Stimulated activated CD8-positive, alpha-beta memory T cell treated with anti-CD3 and anti-CD28 coated beads, Interleukin-7, amount 100 ng/mL, for 48 hours (primary cell): Measurements from ENCODE around the gene ELL.

Experiments used
- DNase-seq, 2 donors: peaks; one replicate each; pipeline ENCODE4 v3.0.0-alpha.2; 2020; ENCODE audit warnings: low read depth in 1 of 2; ENCODE audit errors: extremely low read depth in 1 of 2

The ELL gene

GRCh38 chr19:18449552-18449951 lies 72.3 kb downstream of the ELL start:
- DNase-seq, result no peak

DNA sequence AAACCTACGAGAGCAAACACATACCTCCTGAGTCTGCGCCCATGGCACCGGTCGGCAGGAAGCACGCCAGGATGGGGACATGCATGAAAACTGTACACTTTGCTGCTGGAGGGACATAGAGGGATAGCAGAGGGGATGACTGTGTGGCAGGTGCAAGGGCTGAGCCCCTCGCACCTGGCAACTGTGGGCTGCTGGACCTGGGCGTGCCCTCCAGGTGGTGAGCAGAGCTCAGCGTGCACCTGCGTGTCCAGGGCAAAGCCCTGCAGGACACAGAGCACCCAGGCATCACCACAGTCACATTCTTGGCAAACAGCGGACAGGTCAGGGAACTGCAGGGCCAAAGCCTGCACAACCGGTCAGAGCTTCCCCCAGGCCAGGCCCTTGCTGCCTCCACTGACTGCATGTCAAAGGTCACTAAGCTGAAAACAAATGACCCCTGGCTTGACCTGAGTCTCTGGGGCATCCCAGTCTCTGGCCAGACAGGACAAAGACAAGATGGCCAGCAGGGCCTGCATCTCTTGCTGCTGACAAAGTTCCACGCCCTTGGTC lies 75.0 kb downstream of the ELL start:
- no peak for DNase-seq

GRCh38 chr19:18446145-18446810 lies 75.6 kb downstream of the ELL start:
- DNase-seq, result no peak

DNA sequence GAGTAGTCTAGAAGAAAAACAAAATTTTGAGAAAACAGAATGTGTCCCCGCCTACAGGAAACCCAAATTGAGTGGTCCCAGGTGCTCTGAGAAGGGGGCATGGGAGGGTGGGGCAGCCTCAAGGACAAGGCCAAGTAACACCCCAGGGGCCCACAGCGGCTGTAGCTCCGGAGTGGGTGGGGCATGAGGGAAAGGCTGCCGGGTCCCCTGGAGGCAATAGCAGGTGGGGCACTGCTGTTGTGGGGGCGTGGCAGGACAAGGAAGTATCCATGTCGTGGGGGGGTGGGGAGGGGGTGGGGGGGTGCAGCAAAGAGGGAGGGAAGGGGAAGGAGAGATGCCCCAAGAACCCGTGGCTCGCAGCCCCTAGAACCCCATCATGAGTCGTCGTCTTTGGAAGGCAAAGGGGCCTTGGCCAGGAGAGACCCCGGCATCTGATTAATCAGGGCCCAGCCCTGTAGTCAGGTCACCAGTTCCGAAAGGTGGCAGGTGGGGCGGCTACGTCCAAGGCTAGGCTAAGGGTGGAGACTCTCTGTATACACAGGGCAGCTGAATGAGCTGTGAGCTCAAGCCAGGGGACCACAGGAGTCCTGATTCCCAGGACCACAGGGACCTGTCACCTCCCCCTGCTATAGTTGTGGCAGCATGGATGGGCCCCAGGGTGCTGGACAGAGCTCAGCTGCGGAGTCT lies 76.5 kb downstream of the ELL start:
- no peak for DNase-seq

DNA sequence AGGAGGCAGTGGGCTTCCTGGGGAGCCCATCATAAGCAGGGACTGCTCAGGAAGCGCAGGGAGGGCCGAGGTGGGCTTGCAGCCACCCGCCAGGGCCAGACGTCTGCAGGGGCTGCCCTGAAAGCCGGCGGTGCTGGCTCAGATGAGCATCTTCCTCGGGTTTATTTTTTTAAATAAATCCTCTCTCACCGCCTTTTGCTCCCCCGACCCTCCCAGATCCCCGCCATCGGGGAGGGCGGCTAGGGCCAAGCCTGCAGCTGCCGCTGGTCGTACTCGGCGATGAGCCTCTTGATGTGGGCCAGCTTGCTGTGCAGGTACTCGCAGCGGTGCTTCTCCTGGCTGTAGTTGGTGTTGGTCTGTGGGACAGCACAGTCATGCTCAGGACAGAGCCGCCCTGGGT lies 77.4 kb downstream of the ELL start:
- DNase-seq, result no peak

DNA sequence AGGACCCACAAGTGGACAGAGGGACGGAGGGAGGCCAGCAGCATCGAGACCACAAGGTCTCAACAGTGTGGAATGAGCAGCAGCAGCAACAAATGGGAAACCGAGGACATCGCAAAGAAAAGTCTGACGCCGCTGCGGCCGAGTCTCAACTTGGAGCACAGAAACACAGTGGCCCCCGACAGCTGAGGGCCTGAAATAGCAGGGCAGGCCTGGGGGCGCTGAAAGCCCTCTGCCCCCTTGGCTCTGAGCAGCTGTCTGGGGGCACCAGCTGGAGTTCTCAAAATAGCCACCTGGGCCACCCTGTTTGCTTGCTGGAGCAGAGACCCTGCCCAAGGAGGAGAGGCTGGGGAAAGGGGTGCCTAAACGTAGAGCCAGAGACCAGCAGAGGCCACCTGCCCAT lies 78.0 kb downstream of the ELL start:
- no peak for DNase-seq

GRCh38 chr19:18443406-18443805 lies 78.5 kb downstream of the ELL start:
- no peak for DNase-seq

DNA sequence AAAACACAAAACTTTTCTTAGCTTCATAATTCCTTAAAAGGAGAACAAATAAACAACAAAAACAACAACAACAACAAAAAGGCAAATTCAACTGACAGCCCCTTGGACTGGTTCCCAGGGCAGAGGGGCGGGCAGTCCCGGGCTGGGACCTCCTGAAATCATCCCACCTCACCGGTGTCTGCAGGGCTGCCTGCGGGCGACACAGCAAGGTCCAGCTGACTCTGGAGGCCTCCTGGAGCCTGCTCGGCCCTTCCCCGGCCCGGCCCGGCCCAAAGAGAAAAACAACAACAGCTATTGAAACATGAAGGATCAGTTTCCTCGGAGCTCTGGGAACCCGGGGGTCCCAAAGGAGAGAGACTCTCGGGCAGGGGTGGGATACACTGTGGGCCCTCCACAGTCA lies 78.9 kb downstream of the ELL start:
- DNase-seq, result no peak

DNA sequence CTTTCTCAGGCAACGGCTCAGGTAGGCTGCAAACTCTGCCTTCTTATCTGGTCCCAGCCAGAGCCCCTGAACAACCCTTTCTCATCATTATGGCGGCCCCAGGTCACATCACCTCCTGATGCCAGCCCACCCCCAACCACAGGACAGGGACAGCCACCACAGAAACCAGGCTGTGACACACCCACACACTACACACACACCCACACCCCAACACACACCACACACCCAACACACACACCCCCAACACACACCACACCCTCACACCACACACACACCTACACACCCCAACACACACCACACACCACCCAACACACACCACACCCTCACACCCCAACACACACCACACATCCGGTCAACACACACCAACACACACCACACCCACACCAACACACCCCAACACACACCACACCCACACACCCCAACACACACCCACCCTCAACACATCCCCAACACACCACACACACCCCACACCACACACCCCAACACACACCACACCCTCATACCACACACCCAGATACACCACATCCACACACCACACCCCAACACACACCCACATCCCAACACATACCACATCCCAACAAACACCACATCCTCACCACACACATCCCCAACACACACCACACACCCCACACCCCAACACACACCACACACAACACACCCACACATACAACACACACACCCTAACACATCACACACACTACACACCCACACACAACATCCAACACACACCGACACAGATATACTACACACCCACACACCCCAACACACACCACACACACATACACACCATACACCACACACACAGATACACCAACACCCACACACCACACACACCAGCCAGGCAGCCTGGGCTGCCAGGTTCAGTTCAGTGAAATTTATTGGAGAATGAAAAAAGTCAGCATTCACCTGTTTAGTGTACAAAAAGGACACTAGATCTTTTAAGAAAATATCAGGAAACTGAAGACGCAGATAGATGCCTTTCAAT lies 79.8 kb downstream of the ELL start:
- no peak for DNase-seq

DNA sequence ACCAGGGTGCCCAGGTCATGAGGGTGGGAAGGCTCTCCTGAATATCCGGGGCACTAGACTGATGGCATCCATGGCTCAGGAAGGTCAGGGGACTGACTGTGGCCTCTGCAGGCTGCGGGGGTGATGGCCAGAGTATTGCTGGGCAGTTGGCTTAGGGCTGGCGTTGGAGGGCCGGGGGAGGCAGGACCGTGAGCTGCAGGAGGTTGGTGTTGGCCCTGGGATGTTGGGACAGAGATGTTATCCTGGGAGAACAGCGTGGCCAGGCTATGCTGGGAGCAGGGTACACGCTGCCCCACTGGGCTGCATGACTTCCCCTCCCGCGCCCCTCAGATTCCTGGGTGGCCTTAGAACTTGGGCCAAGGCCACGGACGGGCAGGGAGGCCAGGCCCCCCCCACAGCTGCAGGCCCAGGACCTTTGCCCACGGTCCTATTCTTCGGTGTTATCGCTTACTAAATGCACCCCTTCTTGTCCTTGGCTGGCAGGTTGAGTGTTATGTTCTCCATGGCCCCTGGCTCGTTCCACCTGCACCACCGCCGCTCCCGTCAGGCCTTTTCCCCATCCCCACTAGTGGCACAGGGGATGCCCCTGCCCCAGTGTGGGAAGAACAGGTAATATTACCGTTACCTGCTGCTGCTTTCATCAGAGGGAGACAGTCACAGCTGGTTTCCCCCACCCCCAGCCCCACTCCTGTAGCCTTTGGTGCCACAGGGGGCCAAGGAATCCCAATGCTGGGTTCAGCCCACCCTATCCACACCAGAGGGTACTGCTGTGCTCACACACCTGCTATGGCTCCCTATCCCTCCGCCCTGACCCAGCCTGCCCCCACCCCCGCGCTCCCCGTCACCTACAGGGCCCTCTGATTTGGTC lies 80.7 kb downstream of the ELL start:
- DNase-seq, result no peak

- no peak for DNase-seq
Observed at GRCh38 chr19:18440415-18440877, 81.4 kb downstream of the ELL start.

GRCh38 chr19:18439910-18440237 lies 82.0 kb downstream of the ELL start:
- DNase-seq, result no peak

GRCh38 chr19:18439025-18439909 lies 82.6 kb downstream of the ELL start:
- no peak for DNase-seq

DNA sequence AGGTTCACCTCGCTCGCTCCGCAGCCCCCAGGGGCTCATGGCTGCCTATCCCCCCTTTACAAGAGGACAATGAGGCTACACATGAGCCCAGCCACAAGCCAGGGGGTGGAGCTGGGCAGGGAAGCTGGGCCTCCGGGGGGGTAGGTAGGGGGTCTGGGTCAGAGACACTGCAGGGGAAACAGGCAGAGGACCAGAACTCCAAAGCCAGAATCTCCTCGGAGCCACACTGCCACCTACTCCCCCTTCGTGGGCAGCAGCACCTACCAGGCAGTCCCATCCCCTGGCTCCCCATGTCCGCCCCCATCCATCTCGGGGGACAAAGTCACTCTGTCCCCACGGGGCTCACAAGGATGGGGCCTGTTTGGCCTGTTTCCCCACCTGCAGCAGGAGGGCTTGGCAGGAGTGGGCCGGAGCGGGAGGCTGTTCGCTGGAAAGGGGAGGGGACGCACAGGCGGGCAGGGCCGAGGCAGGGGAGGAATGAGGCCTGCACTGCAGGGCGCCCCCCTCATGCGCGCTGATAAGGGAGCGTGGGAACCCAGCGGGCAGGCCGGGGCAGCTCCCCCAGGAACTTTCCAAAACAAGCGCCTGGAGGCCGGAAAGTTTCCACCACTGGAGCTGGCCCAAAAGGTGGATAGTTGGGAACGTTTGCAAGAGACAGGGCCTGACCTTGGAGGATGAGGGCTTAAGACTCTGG lies 83.4 kb downstream of the ELL start:
- DNase-seq, result no peak

- DNase-seq, result no peak
Observed at GRCh38 chr19:18437491-18438330, 84.2 kb downstream of the ELL start, which contains the start of gene ISYNA1. TSS of gene ISYNA1 (minus strand) at chr19:18438133. CDS start at chr19:18437979, 154 bp downstream.

- peak; percentile 66 to 83 for DNase-seq
Observed at GRCh38 chr19:18436671-18437490, 85.0 kb downstream of the ELL start.
